HG02852 (cell line): ENCODE measurements around the gene ULBP1.
"Not testable (repeated sequence)": the region's sequence is repeated elsewhere in the genome, so short reads cannot be mapped to it uniquely, and the experiment has no call there.

Experiments used
- ATAC-seq: cut with Tn5 transposase; IDR thresholded peaks from one replicate; pipeline ENCODE4 v1.9.1; 2021; ENCODE audit warnings: mild to moderate bottlenecking, moderate library complexity; ENCODE audit not compliant: unreplicated experiment

ULBP1 gene

DNA sequence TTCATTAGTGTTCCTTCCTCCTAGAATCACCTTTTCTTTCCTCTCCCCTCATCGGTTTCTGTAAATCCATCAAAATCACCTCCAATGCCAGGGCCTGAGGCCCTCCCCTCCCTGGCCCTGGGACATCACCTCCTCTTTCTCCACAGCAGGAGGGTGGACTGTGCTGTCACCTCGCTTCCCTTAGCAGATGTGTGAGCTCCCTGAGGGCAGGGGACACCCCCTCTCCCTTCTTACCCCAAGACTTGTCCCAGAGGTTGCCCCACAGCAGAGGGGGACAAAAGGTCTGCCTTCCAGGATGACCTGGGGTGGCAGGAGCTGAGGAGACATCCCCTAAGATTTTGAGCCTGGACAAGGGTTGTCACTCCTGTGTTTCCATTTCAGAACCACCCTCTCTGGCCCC is 5.9 kb downstream of the ULBP1 start:
- no peak for ATAC-seq

DNA sequence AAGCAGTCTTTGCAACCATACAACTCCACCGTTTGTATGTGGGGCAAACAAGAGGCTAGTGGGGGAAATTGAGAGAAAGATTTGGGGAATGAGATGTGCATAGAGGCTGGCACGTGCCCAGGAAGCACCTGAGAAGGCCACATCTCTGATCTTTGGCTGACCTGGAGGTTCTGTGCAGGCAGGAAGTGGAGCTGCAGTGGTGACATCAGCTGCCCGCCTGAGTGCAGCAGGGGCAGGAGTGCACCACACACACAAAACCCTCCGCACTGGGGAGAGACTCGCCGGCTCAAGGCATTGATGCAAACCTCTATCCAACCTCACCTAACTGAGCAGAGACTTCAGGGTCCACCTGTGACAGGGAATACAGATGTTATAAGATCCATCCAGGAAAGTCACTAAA is 10.7 kb downstream of the ULBP1 start:
- not testable (repeated sequence) for ATAC-seq

GRCh38 chr6:149974825-149975224 is 11.1 kb downstream of the ULBP1 start:
- ATAC-seq = no peak

- no peak for ATAC-seq
Measured at GRCh38 chr6:149975400-149975799, 11.7 kb downstream of the ULBP1 start.

DNA sequence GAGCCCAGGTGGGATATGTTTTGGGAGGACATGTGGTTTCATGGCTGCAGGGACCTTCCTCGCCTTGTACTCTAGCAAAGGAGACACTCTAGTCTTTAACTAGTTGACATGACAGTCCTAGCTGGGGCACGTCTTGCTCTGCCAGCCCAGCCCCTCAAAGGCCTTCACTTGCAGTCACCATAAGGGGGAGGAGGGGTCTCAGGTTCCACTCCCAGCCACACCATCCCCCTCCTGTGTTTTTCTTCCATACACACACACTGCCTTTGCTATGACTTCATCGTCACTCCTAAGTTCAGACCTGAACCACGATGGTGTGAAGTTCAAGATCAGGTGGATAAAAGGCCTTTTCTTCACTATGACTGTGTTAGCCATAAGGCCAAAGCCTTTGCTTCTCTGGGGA is 13.5 kb downstream of the ULBP1 start:
- no peak for ATAC-seq

DNA sequence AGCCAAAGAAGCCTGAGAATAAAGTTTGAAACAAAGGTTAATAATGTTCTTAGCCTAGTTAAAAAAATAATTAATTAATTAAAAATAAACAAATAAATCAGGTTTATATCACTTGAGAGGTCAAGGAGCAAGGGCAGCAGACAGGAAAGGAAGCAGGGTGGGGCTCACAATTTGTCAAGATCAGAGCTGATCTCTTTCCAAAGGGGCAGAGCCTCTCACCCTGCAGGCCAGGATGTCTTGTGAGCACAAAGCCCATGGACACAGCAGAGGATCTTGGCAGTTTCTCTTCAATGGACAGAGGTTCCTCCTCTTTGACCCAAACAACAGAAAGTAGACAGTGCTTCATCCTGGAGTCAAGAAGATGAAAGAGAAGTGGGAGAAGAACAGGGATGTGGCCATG is 14.9 kb downstream of the ULBP1 start:
- no peak for ATAC-seq

- ATAC-seq = no peak
Measured at GRCh38 chr6:149979293-149979692, 15.6 kb downstream of the ULBP1 start.

DNA sequence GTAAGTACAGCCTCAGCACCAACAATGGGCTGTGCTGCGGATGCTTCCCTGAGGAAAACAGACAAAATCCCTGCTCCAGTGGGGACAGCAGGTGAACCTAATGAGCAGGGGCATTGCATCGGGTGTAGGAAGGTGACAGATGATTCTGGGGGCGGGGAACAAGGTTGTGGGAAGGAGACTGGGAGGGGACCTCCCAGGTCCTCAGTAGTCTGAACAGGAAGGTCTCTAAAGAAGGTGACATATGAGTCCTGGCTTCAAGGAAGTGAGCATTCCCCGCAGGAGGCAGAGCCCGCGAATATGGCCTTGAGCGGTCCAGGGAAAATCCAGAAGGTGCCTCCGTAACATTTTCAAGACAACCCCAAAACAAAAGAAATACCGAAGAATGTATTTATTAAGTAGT is 19.4 kb downstream of the ULBP1 start:
- ATAC-seq = no peak

- no peak for ATAC-seq
Measured at GRCh38 chr6:149984773-149985172, 21.0 kb downstream of the ULBP1 start.

GRCh38 chr6:149985481-149985937 is 21.8 kb downstream of the ULBP1 start:
- ATAC-seq = no peak

GRCh38 chr6:149987602-149988107 is 23.9 kb downstream of the ULBP1 start:
- ATAC-seq = no peak

GRCh38 chr6:149988550-149989346 is 25.0 kb downstream of the ULBP1 start:
- ATAC-seq = no peak

GRCh38 chr6:149990212-149990660 is 26.5 kb downstream of the ULBP1 start:
- ATAC-seq = no peak

- peak; percentile 51 for ATAC-seq
Measured at GRCh38 chr6:149990661-149991471, 27.1 kb downstream of the ULBP1 start.

GRCh38 chr6:149991472-149991795 is 27.7 kb downstream of the ULBP1 start:
- not testable (repeated sequence) for ATAC-seq

DNA sequence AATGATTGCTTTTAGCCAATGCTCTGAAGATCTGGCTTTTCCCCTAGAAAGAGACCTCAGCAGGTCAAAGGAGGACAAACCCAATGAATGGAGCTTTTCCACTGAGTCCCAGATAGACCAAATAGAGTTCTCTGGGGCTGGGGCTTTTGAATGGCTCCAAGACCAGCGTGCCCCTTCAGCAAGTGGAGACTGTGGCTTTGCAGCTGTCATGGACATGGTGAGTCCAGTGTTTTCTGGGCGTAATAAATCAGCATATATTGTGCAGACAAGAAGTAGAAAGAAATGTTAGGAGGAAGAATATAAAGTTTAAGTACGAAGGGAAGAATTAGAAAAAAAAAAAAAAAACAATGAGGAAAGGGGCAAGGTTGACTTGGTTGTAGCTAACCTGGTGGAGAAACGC is 28.1 kb downstream of the ULBP1 start:
- ATAC-seq = no peak

DNA sequence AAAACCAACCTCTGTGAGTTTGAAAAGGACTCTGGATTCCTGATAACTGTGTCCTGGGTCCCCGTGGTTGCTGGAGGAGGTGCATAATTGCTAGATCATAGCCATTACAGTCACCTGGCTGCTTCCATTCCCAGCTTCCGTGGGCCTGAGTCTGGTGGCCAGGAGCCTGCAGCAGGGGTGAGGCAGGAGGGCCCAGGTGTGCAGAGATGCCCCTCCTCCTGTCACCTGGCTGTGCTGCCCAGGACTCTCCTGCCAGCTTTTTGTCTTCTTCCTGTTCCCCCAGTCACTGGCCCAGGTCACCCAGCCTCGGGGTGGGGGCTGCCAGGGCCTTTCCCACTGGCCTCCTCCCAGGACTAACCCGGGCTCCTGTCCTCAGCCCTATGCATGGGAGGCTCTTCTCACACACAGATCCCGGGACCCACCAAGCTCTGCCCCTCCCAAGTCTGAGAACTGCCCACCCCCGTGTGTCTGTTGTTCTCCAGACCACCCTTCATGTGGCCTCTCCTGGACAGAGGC is 31.6 kb downstream of the ULBP1 start:
- ATAC-seq = no peak

- no peak for ATAC-seq
Measured at GRCh38 chr6:149995971-149996370, 32.2 kb downstream of the ULBP1 start.

DNA sequence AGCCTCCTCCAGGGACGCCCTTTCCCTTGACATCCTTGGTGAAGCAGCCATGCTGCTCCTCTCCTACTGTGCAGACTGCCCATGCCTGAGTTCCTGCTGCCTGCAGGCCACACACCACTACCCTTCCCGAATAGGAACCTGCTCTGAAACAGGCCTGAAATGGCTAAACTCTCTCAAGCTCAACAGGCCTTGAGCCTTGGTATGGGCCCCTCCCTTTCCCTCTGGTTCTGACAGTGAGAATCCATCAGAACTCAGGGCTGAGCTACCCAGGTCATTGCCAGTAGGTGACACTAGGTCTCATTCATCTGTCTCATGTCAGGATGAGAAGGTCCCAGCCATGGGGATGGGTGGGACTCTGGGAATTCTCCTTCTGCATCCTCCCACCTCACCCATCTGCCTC is 35.9 kb downstream of the ULBP1 start:
- ATAC-seq = no peak

DNA sequence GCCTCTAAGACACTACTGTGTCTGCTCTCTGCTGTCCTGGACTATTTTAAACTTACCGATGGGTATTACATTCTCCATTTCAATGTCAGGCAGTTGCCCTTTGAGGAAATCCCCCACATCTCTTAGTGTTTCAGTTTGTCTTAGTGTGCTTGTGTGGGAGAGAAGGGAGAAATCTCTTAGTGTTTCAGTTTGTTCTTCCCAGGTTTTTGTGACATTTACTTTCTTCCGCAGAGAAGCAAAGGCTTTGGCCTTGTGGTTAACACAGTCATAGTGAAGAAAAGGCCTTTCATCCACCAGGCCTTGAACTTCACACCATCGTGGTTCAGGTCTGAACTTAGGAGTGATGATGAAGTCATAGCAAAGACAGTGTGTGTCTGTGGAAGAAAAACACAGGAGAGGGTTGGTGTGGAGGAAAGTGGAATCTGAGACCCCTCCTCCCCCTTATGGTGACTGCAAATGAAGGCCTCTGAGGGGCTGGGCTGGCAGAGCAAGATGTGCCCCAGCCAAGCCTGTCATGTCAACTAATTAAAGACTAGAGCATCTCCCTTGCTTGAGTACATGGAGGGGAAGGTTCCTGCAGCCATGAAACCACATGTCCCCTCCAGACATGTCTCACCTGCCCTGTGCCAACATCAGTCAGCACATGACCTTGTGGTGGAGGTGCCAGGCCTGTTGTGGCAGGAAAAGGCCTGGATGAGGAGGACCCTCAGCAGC is 37.7 kb downstream of the ULBP1 start:
- ATAC-seq = peak; percentile 59

GRCh38 chr6:150002710-150003109 is 39.0 kb downstream of the ULBP1 start:
- no peak for ATAC-seq
